GM23338 (cell line): ENCODE results near the gene RPL7A. TPM values are rescaled to one million over a fixed set of nuclear protein-coding genes. Genes with fewer than 3 reads are reported as not detected.

ENCODE experiments used
- ATAC-seq: fragments of 200-7000 bp; cut with Tn5 transposase; 3 replicates; pipeline ENCODE4 v1.9.1; 2020
- DNase-seq: peaks from one replicate; pipeline ENCODE4 v3.0.0-alpha.2; 2015; ENCODE audit warnings: low spot score
- H2AFZ ChIP-seq: fragments of 200-600 bp; sonication (generic); 2 replicates; pipeline ENCODE4 v1.8.0; 2016; ENCODE audit warnings: antibody characterized with exemption, mild to moderate bottlenecking, moderate library complexity
- H3F3A ChIP-seq: fragments of 200-600 bp; sonication (generic); replicated peaks from 2 replicates; pipeline ENCODE4 v1.8.0; 2017; ENCODE audit warnings: antibody characterized with exemption, mixed run types, low read depth
- H3K27ac ChIP-seq: fragments of 200-600 bp; sonication (generic); 2 replicates; pipeline ENCODE4 v1.6.1; 2016; ENCODE audit warnings: low read depth
- H3K27me3 ChIP-seq: fragments of 200-600 bp; sonication (generic); 2 replicates; pipeline ENCODE4 v1.8.0; 2016; ENCODE audit warnings: mild to moderate bottlenecking, mixed run types, moderate library complexity; ENCODE audit not compliant: insufficient read depth
- H3K36me3 ChIP-seq: fragments of 200-600 bp; sonication (generic); 2 replicates; pipeline ENCODE4 v1.8.0; 2016; ENCODE audit warnings: mild to moderate bottlenecking; ENCODE audit not compliant: insufficient read depth
- H3K4me1 ChIP-seq: fragments of 200-600 bp; sonication (generic); 2 replicates; pipeline ENCODE4 v1.8.0; 2016; ENCODE audit warnings: mild to moderate bottlenecking, moderate library complexity; ENCODE audit not compliant: insufficient read depth
- H3K4me2 ChIP-seq: fragments of 200-600 bp; sonication (generic); 2 replicates; pipeline ENCODE4 v1.7.1; 2017; ENCODE audit warnings: mixed run types
- H3K4me3 ChIP-seq: fragments of 200-600 bp; sonication (generic); 2 replicates; pipeline ENCODE4 v1.6.1; 2016; ENCODE audit warnings: mixed run types
- H3K79me2 ChIP-seq: fragments of 200-600 bp; sonication (generic); replicated peaks from 2 replicates; pipeline ENCODE4 v1.8.0; 2017; ENCODE audit warnings: mild to moderate bottlenecking; ENCODE audit not compliant: insufficient read depth
- H3K9me2 ChIP-seq: fragments of 200-600 bp; sonication (generic); 2 replicates; pipeline ENCODE4 v1.8.0; 2017; ENCODE audit not compliant: insufficient read depth
- H4K20me1 ChIP-seq: fragments of 200-600 bp; sonication (generic); replicated peaks from 2 replicates; pipeline ENCODE4 v1.8.0; 2017; ENCODE audit warnings: mild to moderate bottlenecking; ENCODE audit not compliant: insufficient read depth
- H3K27ac Mint-ChIP-seq: 2 replicates; pipeline ENCODE4 v1.8.0; 2020; ENCODE audit warnings: inconsistent platforms, mild to moderate bottlenecking, moderate library complexity, mixed read lengths
- H3K27me3 Mint-ChIP-seq: 3 replicates; pipeline ENCODE4 v1.8.0; 2022; ENCODE audit warnings: low read depth, mild to moderate bottlenecking, moderate library complexity, mixed read lengths, inconsistent platforms; ENCODE audit not compliant: insufficient read depth, poor library complexity
- H3K36me3 Mint-ChIP-seq: 3 replicates; pipeline ENCODE4 v1.8.0; 2021; ENCODE audit warnings: low read depth, mild to moderate bottlenecking, inconsistent platforms, moderate library complexity, mixed read lengths
- H3K4me1 Mint-ChIP-seq: 3 replicates; pipeline ENCODE4 v1.8.0; 2020; ENCODE audit warnings: mild to moderate bottlenecking, inconsistent platforms, mixed read lengths
- H3K4me3 Mint-ChIP-seq: 3 replicates; pipeline ENCODE4 v1.8.0; 2021; ENCODE audit warnings: moderate library complexity, mild to moderate bottlenecking, inconsistent platforms, mixed read lengths
- H3K9me3 Mint-ChIP-seq: 3 replicates; pipeline ENCODE4 v1.8.0; 2020; ENCODE audit warnings: moderate library complexity, mild to moderate bottlenecking, inconsistent platforms, mixed read lengths
- EZH2phosphoT487 ChIP-seq: fragments of 200-600 bp; sonication (generic); IDR thresholded peaks from one replicate; pipeline ENCODE4 v1.8.1; 2018; ENCODE audit warnings: antibody characterized with exemption; ENCODE audit not compliant: unreplicated experiment
- POLR2AphosphoS5 ChIP-seq: IDR thresholded peaks from 2 replicates; pipeline ENCODE4 v1.6.1; 2016; ENCODE audit warnings: antibody characterized with exemption, low read depth
- polyA plus RNA-seq: library from polyadenylated mRNA; unstranded; fragments of >200 nt; fragmentation: Nextera tagmentation; extraction: Ambion mirVana; gene quantifications from 2 replicates; pipeline ENCODE4 v1.2.1, GENCODE V29; 2016
- total RNA-seq: library from RNA; depleted of rRNA; stranded (reverse); fragments of >200 nt; shearing (Covaris generic); gene quantifications from 2 replicates; pipeline ENCODE4 v1.2.3, GENCODE V29; 2014
- TF ChIP-seq, protein P1 (sequence below), 2 experiments: fragments of 200-600 bp in 1 of 2; sonication (generic) in 1 of 2; conservative IDR thresholded peaks; 2 replicates each; pipeline versions ENCODE4 v1.5.1 to v1.6.1; 2016 to 2017; ENCODE audit warnings: antibody characterized with exemption in 2 of 2, low read depth in 2 of 2, mild to moderate bottlenecking in 2 of 2, moderate library complexity in 1 of 2
- TF ChIP-seq, protein P2 (sequence below): IDR thresholded peaks from 2 replicates; pipeline ENCODE4 v1.6.1; 2016; ENCODE audit warnings: antibody characterized with exemption

RPL7A gene
- total and polyA plus RNA-seq, 2 experiments from 2014 or later, result 1,644 to 2,020 TPM

- peaks cover 8% of the 10 kb centered on the region; the same call in 1 of the 2 replicates for H3K4me1 ChIP-seq
- peaks cover 62% of the 10 kb centered on the region for H3K36me3 Mint-ChIP-seq
- peaks cover 19% of the 10 kb centered on the region for H3K36me3 ChIP-seq
- no peak overlapping the region for H3K4me3 ChIP-seq
- ATAC-seq (peak; percentile 43), DNase-seq (peak; percentile 72)
- H3K9me3 Mint-ChIP-seq, result no peaks in the 10 kb centered on the region
- TF ChIP-seq, protein P1, sequence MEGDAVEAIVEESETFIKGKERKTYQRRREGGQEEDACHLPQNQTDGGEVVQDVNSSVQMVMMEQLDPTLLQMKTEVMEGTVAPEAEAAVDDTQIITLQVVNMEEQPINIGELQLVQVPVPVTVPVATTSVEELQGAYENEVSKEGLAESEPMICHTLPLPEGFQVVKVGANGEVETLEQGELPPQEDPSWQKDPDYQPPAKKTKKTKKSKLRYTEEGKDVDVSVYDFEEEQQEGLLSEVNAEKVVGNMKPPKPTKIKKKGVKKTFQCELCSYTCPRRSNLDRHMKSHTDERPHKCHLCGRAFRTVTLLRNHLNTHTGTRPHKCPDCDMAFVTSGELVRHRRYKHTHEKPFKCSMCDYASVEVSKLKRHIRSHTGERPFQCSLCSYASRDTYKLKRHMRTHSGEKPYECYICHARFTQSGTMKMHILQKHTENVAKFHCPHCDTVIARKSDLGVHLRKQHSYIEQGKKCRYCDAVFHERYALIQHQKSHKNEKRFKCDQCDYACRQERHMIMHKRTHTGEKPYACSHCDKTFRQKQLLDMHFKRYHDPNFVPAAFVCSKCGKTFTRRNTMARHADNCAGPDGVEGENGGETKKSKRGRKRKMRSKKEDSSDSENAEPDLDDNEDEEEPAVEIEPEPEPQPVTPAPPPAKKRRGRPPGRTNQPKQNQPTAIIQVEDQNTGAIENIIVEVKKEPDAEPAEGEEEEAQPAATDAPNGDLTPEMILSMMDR (conservative IDR thresholded peaks at IDR 0.05; ENCODE audit: low read depth in 2 of 2), result peak; percentile 48 to 77
- TF ChIP-seq, protein P2, sequence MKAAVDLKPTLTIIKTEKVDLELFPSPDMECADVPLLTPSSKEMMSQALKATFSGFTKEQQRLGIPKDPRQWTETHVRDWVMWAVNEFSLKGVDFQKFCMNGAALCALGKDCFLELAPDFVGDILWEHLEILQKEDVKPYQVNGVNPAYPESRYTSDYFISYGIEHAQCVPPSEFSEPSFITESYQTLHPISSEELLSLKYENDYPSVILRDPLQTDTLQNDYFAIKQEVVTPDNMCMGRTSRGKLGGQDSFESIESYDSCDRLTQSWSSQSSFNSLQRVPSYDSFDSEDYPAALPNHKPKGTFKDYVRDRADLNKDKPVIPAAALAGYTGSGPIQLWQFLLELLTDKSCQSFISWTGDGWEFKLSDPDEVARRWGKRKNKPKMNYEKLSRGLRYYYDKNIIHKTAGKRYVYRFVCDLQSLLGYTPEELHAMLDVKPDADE, result no peak
- H3F3A ChIP-seq, result peaks cover 15% of the 10 kb centered on the region; the same call in 1 of the 2 replicates
- no peaks in the 10 kb centered on the region for H3K9me2 ChIP-seq
- peak overlapping the region; percentile 79; the same call in 1 of the 3 replicates for H3K4me3 Mint-ChIP-seq
- no peak overlapping the region for H2AFZ ChIP-seq
- H3K27ac Mint-ChIP-seq, result no peak overlapping the region
- peaks cover 18% of the 10 kb centered on the region for H4K20me1 ChIP-seq
- peaks cover 16% of the 10 kb centered on the region for H3K27me3 Mint-ChIP-seq
- H3K27me3 ChIP-seq, result no peaks in the 10 kb centered on the region
- H3K79me2 ChIP-seq, result peaks cover 23% of the 10 kb centered on the region
- peaks cover 8% of the 10 kb centered on the region; the same call in 2 of the 3 replicates for H3K4me1 Mint-ChIP-seq
- H3K27ac ChIP-seq, result no peak overlapping the region
- H3K4me2 ChIP-seq, result no peak overlapping the region
These were observed 11.6 kb downstream of the RPL7A start for GRCh38 chr9:133359399-133360175.

DNA sequence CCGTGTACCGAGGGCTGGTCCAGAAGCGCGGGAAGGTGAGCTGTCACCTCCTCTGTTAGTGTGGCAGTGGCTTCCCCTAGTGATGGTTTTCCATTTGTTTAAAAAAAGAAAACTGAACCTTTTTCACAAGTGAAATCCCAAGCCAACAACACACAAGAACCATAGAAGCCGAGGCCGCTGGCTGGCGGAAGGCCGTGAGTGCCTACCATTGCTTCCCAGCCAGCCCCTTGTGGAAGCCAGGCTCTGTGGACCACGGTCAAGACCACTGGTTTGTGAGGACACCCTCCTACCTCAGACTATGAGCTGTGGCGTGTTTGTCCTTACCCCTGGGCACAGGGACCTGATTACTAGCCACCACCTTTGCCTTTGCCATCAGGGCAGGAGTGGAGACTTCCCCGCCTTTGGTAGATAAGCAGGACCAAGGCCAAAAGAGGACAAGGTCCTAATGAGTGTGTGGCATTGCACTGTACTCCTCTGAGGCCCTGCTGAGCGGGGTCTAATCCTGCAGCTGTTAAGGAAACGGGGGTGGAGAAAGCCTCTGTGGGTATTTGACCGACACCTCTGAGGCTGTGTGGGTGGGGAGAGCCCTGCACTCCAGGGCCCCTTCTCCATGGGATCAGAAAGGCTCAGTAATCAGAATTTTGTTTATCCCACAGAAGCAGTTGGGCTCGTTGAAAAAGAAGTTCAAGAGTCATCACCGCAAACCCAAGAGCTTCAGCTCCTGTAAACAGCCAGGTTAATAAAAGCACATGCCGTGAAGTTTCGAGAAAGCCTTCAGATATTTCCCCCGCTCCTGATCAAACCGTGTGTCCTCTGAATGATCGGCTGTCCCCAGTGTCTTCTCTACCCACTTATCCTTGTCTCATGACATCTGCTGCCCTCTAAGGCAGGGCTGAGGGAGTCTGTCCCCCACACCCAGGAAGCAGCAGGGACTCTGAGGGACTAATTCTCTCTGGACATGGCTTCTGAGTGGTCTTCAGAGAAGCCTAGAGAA lies 12.7 kb downstream of the RPL7A start:
- H3K4me3 Mint-ChIP-seq, result no peak overlapping the region
- TF ChIP-seq POLR2AphosphoS5 (peak; percentile 30; the same call in 1 of the 2 replicates), EZH2phosphoT487 (no peak)
- Histone ChIP-seq H3K4me2 (no peak overlapping the region), H3K4me3 (no peak overlapping the region), H3K27me3 (no peaks in the 10 kb centered on the region), H2AFZ (no peak overlapping the region), H3K79me2 (peaks cover 20% of the 10 kb centered on the region), H3K9me2 (no peaks in the 10 kb centered on the region), H3K4me1 (peaks cover 6% of the 10 kb centered on the region; the same call in 1 of the 2 replicates), H4K20me1 (peaks cover 27% of the 10 kb centered on the region), H3F3A (peaks cover 19% of the 10 kb centered on the region; the same call in 1 of the 2 replicates), H3K27ac (no peak overlapping the region), H3K36me3 (peaks cover 24% of the 10 kb centered on the region)
- no peak for DNase-seq
- no peaks in the 10 kb centered on the region for H3K9me3 Mint-ChIP-seq
- ATAC-seq, result no peak
- H3K27ac Mint-ChIP-seq, result no peak overlapping the region
- peaks cover 17% of the 10 kb centered on the region for H3K27me3 Mint-ChIP-seq
- H3K4me1 Mint-ChIP-seq, result peaks cover 8% of the 10 kb centered on the region; the same call in 2 of the 3 replicates
- H3K36me3 Mint-ChIP-seq, result peaks cover 73% of the 10 kb centered on the region
